ENCODE measurements around the gene FAM222B. TPM values are rescaled to one million over a fixed set of nuclear protein-coding genes. Genes with fewer than 3 reads are reported as not detected.
A peak's percentile ranks its signal among the peaks of the same experiment; 100 is the strongest.

FAM222B gene
- total RNA-seq, 2 experiments from 2014 or later = 4.0 to 15.2 TPM

DNA sequence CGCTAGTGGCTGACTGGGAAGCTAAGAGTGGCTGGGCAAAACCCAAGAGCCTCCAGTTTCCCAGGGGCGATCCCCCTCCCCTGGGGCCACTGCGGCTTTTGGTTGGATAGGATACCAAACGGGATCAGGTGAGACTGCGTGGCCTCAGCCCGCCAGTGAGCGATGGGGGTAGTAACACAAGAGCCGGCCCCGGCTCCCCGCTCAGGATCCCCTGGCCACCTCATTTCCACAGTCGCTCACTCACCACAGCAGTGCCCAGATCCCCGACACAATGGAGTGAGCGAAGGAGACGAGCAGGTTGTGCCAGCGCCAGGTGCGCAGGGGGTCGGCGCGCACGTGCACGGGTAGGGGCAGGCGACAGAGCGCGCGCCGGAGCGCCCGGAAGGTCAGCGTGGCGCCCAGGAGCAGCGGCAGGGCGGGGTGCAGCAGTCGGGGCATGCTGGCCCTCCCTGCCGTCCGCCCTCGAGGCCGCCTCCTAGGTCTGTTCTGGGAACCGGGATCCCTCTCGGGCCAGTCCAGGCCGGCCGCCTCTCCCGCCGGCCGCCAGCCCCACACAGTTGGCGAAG lies 116.8 kb downstream of the FAM222B start:
- DNase-seq (ENCODE audit: low spot score) = peak; percentile 52
- H3K4me1 ChIP-seq (ENCODE audit: insufficient read depth, low read length, poor library complexity, severe bottlenecking) = peaks cover 76% of the 10 kb centered on the region
- H3K4me2 ChIP-seq (ENCODE audit: low read length) = peak overlapping the region; percentile 96
- peaks cover 9% of the 10 kb centered on the region; the same call in 1 of the 2 replicates for H4K20me1 ChIP-seq (ENCODE audit: insufficient read depth, low read length)
- POLR2A ChIA-PET = interaction anchor here (1.0 to 4.1 kb wide), 2 partner anchors 15 to 37 kb away, joined by 4 to 56 read pairs; no protein-coding TSS in a partner anchor
- TF ChIP-seq CTCF (conservative IDR thresholded peaks at IDR 0.05; ENCODE audit: low read length) (no peak), EZH2phosphoT487 (IDR thresholded peaks at IDR 0.05; ENCODE audit: borderline replicate concordance, low read depth, low read length) (no peak)
- peaks cover 51% of the 10 kb centered on the region for H3K36me3 ChIP-seq (ENCODE audit: insufficient read depth, low read length)
- no peak overlapping the region for H2AFZ ChIP-seq (ENCODE audit: low read length)
- H3K9me2 ChIP-seq (ENCODE audit: insufficient read depth, low read length) = no peaks in the 10 kb centered on the region
- peaks cover 25% of the 10 kb centered on the region for H3K79me2 ChIP-seq (ENCODE audit: insufficient read depth, low read depth, low read length)
- peak overlapping the region; percentile 82 for H3K27ac ChIP-seq (ENCODE audit: low read depth, low read length, poor library complexity, severe bottlenecking)
- no TSS peak for BruUV-seq (replicated peaks)
- H3K9me3 ChIP-seq (ENCODE audit: low read length) = no peaks in the 10 kb centered on the region
- CTCF ChIA-PET (ENCODE audit: unreplicated experiment) = interaction anchor here (0.5 to 3.5 kb wide), 7 partner anchors 14 to 228 kb away, joined by 3 to 27 read pairs (median 4); no protein-coding TSS in a partner anchor
- H3K4me3 ChIP-seq (ENCODE audit: low read depth, low read length, poor library complexity, severe bottlenecking) = peak overlapping the region; percentile 22
- intact Hi-C loops (cut with micrococcal nuclease; ENCODE audit: unreplicated experiment) = loop anchor here (1.0 to 5.0 kb wide), 3 partner anchors 37 to 228 kb away; no protein-coding TSS in a partner anchor

DNA sequence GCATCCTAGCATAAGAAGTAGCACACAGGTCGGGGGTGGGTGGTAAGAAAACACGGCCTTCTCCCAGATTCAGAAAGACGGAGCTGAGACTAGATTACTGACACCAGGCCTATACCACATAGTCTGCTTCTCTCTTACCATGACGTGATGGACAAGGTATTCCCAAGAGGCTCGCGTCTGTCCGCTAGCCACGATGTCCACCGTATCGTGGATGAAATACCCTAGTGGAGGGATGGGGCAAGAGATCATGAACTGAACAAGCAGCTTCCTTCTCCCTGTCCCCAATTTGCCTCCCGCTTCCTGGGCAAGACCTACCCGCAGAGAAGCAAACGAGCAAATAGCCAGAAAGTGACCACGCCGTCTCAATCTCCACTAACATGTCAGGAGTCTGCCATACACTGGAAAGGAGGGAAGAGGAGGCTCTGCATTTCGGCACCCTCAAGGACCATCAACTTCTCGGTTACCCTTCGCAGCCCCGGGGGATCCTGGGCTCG lies 117.4 kb downstream of the FAM222B start:
- intact Hi-C loops (cut with micrococcal nuclease; ENCODE audit: unreplicated experiment) = loop anchor here (5.0 kb wide), 2 partner anchors 37 to 127 kb away; no protein-coding TSS in a partner anchor
- H3K79me2 ChIP-seq (ENCODE audit: insufficient read depth, low read depth, low read length) = peaks cover 31% of the 10 kb centered on the region
- H3K4me2 ChIP-seq (ENCODE audit: low read length) = peak overlapping the region; percentile 96
- no peaks in the 10 kb centered on the region for H3K9me2 ChIP-seq (ENCODE audit: insufficient read depth, low read length)
- no peak overlapping the region for H2AFZ ChIP-seq (ENCODE audit: low read length)
- DNase-seq (ENCODE audit: low spot score) = peak; percentile 58
- H3K27ac ChIP-seq (ENCODE audit: low read depth, low read length, poor library complexity, severe bottlenecking) = peak overlapping the region; percentile 82
- no TSS peak for BruUV-seq (replicated peaks)
- TF ChIP-seq CTCF (conservative IDR thresholded peaks at IDR 0.05; ENCODE audit: low read length) = 0 out of 2 replicates have a peak, but pooled peaks have one; percentile 9
- TF ChIP-seq EZH2phosphoT487 (IDR thresholded peaks at IDR 0.05; ENCODE audit: borderline replicate concordance, low read depth, low read length) = no peak
- ChIA-PET POLR2A (interaction anchor here (1.0 to 4.1 kb wide), 2 partner anchors 16 to 38 kb away, joined by 4 to 56 read pairs; no protein-coding TSS in a partner anchor), CTCF (ENCODE audit: unreplicated experiment) (no interaction called here)
- no peaks in the 10 kb centered on the region for H3K9me3 ChIP-seq (ENCODE audit: low read length)
- peak overlapping the region; percentile 22 for H3K4me3 ChIP-seq (ENCODE audit: low read depth, low read length, poor library complexity, severe bottlenecking)
- peaks cover 76% of the 10 kb centered on the region for H3K4me1 ChIP-seq (ENCODE audit: insufficient read depth, low read length, poor library complexity, severe bottlenecking)
- H4K20me1 ChIP-seq (ENCODE audit: insufficient read depth, low read length) = peaks cover 9% of the 10 kb centered on the region; the same call in 1 of the 2 replicates
- peaks cover 57% of the 10 kb centered on the region for H3K36me3 ChIP-seq (ENCODE audit: insufficient read depth, low read length)
